Mesothelial cell of epicardium (in vitro differentiated cells): Measurements from ENCODE around the gene PUSL1. TPM values are rescaled to one million over a fixed set of nuclear protein-coding genes. Genes with fewer than 3 reads are reported as not detected.

ENCODE experiments used
- DNase-seq, 2 experiments: peaks; one replicate each; pipeline ENCODE4 v3.0.0; 2021; ENCODE audit warnings: low spot score in 2 of 2; ENCODE audit not compliant: unreplicated experiment in 2 of 2
- H3K27ac Mint-ChIP-seq: 2 replicates; pipeline ENCODE4 v1.8.0; 2021; ENCODE audit warnings: mixed read lengths
- H3K27me3 Mint-ChIP-seq: 2 replicates; pipeline ENCODE4 v1.8.0; 2021; ENCODE audit warnings: low read depth, mixed read lengths
- H3K36me3 Mint-ChIP-seq: 2 replicates; pipeline ENCODE4 v1.8.0; 2021; ENCODE audit warnings: mixed read lengths
- H3K4me1 Mint-ChIP-seq: 2 replicates; pipeline ENCODE4 v1.8.0; 2021; ENCODE audit warnings: mixed read lengths
- H3K4me3 Mint-ChIP-seq: 2 replicates; pipeline ENCODE4 v1.8.0; 2021; ENCODE audit warnings: mild to moderate bottlenecking, moderate library complexity, mixed read lengths
- H3K9me3 Mint-ChIP-seq: 2 replicates; pipeline ENCODE4 v1.8.0; 2021; ENCODE audit warnings: mixed read lengths
- CTCF ChIP-seq: fragments of 200-600 bp; sonication (generic); IDR thresholded peaks from one replicate; pipeline ENCODE4 v1.5.0; 2021; ENCODE audit warnings: antibody characterized with exemption; ENCODE audit not compliant: unreplicated experiment
- total RNA-seq: library from RNA; stranded (reverse); gene quantifications from 3 replicates; pipeline ENCODE4 v1.2.1, GENCODE V29; 2021

The PUSL1 gene
- total RNA-seq, 1 donor from 2014 or later, result 12.7 TPM

- peaks cover 18% of the 10 kb centered on the region for H3K36me3 Mint-ChIP-seq
These were observed 28.0 kb downstream of the PUSL1 start for GRCh38 chr1:1336446-1336845.

GRCh38 chr1:1336931-1337792, 28.8 kb downstream of the PUSL1 start:
- no peak for TF ChIP-seq CTCF
- no peak overlapping the region for H3K27ac Mint-ChIP-seq
- no peaks in the 10 kb centered on the region for H3K9me3 Mint-ChIP-seq
- DNase-seq, result no peak
- peaks cover 18% of the 10 kb centered on the region for H3K36me3 Mint-ChIP-seq
- no peaks in the 10 kb centered on the region for H3K4me1 Mint-ChIP-seq
- H3K27me3 Mint-ChIP-seq, result no peaks in the 10 kb centered on the region
- H3K4me3 Mint-ChIP-seq, result no peak overlapping the region

More at GRCh38 chr1:1336446-1336845, 28.0 kb downstream of the PUSL1 start:
- no peaks in the 10 kb centered on the region for H3K9me3 Mint-ChIP-seq
- no peak for DNase-seq
- H3K4me3 Mint-ChIP-seq, result no peak overlapping the region
- TF ChIP-seq CTCF, result no peak
- no peaks in the 10 kb centered on the region for H3K27me3 Mint-ChIP-seq
- H3K27ac Mint-ChIP-seq, result no peak overlapping the region
- no peaks in the 10 kb centered on the region for H3K4me1 Mint-ChIP-seq

GRCh38 chr1:1337793-1338147, 29.4 kb downstream of the PUSL1 start:
- no peaks in the 10 kb centered on the region for H3K4me1 Mint-ChIP-seq
- TF ChIP-seq CTCF, result no peak
- H3K27ac Mint-ChIP-seq, result no peak overlapping the region
- H3K27me3 Mint-ChIP-seq, result no peaks in the 10 kb centered on the region
- H3K4me3 Mint-ChIP-seq, result no peak overlapping the region
- DNase-seq, result no peak
- peaks cover 18% of the 10 kb centered on the region for H3K36me3 Mint-ChIP-seq
- no peaks in the 10 kb centered on the region for H3K9me3 Mint-ChIP-seq

- Mint-ChIP-seq H3K9me3 (no peaks in the 10 kb centered on the region), H3K27me3 (no peaks in the 10 kb centered on the region), H3K4me3 (no peak overlapping the region), H3K27ac (no peak overlapping the region), H3K4me1 (no peaks in the 10 kb centered on the region), H3K36me3 (peaks cover 18% of the 10 kb centered on the region)
- no peak for TF ChIP-seq CTCF
- DNase-seq, result no peak
These were observed 29.9 kb downstream of the PUSL1 start for GRCh38 chr1:1338278-1338677.

- Mint-ChIP-seq H3K9me3 (no peaks in the 10 kb centered on the region), H3K27me3 (no peaks in the 10 kb centered on the region), H3K4me1 (no peaks in the 10 kb centered on the region), H3K4me3 (no peak overlapping the region), H3K36me3 (peaks cover 18% of the 10 kb centered on the region), H3K27ac (no peak overlapping the region)
- no peak for TF ChIP-seq CTCF
- DNase-seq, result no peak
These were observed 31.8 kb downstream of the PUSL1 start for GRCh38 chr1:1340185-1340584.
